ENCODE data around the gene DNAJC30. TPM values are rescaled to one million over a fixed set of nuclear protein-coding genes. Genes with fewer than 3 reads are reported as not detected.

DNAJC30 gene
- total and polyA plus RNA-seq, 2 donors (not counting 1 experiment from before 2014, with no cell fraction given): 3.8 to 7.3 TPM

- Histone ChIP-seq H3K79me2 (ENCODE audit: control insufficient read depth, insufficient read depth, low read length) (no peaks in the 10 kb centered on the region), H4K20me1 (ENCODE audit: control insufficient read depth, extremely low read depth, insufficient read depth, low read length) (no peaks in the 10 kb centered on the region), H2AFZ (ENCODE audit: low read length) (no peak overlapping the region), H3K27me3 (ENCODE audit: control insufficient read depth, insufficient read depth, low read length) (peaks cover 19% of the 10 kb centered on the region), H3K9ac (ENCODE audit: insufficient read depth, low read length) (no peak overlapping the region), H3K4me3 (replicated peaks in 1 of 4; ENCODE audit: control extremely low read depth in 1 of 4, insufficient read depth in 1 of 4, low read depth in 3 of 4, low read length in 4 of 4) (no peak overlapping the region), H3K27ac (ENCODE audit: insufficient read depth, low read length) (no peak overlapping the region), H3K9me3 (ENCODE audit: control insufficient read depth, insufficient read depth, low read depth, low read length) (no peaks in the 10 kb centered on the region), H3K4me2 (ENCODE audit: extremely low read depth, insufficient read depth, low read length) (no peak overlapping the region), H3K36me3 (ENCODE audit: control insufficient read depth, insufficient read depth, low read length) (no peaks in the 10 kb centered on the region), H3K4me1 (ENCODE audit: control insufficient read depth, extremely low read depth, insufficient read depth, low read length) (no peaks in the 10 kb centered on the region)
- TF ChIP-seq CTCF (conservative IDR thresholded peaks at IDR 0.05 in 1 of 2, IDR thresholded peaks at IDR 0.05 in 1 of 2; ENCODE audit: low read depth in 1 of 2, low read length in 2 of 2) (no peak), EZH2 (IDR thresholded peaks at IDR 0.05; ENCODE audit: low read length, missing control alignments) (no peak)
- DNase-seq (ENCODE audit: low read depth in 2 of 2): no peak
Measured at GRCh38 chr7:73631558-73631957, 51.7 kb downstream of the DNAJC30 start.

Other genes starting within 250 kb of the DNAJC30 start
- gene FZD9, start 249.7 kb downstream of the DNAJC30 start, total RNA-seq: 0.50 and 1.0 TPM in 2 replicates
- gene FZD9, start 249.7 kb downstream of the DNAJC30 start, polyA plus RNA-seq: 0.10 and 0.21 TPM in 2 replicates
- 60.1 and 68.9 TPM in 2 replicates for gene BAZ1B, start 161.2 kb downstream of the DNAJC30 start, total RNA-seq
- 30.5 and 41.5 TPM in 2 replicates for gene BAZ1B, start 161.2 kb downstream of the DNAJC30 start, polyA plus RNA-seq
- gene BCL7B, start 125.8 kb downstream of the DNAJC30 start, total RNA-seq: 20.0 and 26.9 TPM in 2 replicates
- 53.9 and 63.2 TPM in 2 replicates for gene BCL7B, start 125.8 kb downstream of the DNAJC30 start, polyA plus RNA-seq
- 58.6 and 83.2 TPM in 2 replicates for gene TBL2, start 104.9 kb downstream of the DNAJC30 start, total RNA-seq
- 40.1 and 45.4 TPM in 2 replicates for gene TBL2, start 104.9 kb downstream of the DNAJC30 start, polyA plus RNA-seq
- gene MLXIPL, start 58.9 kb downstream of the DNAJC30 start, total RNA-seq: 0.51 TPM in 1 of 2 replicates, not detected in the other
- gene MLXIPL, start 58.9 kb downstream of the DNAJC30 start, polyA plus RNA-seq: not detected in 2 replicates
- 6.2 and 6.8 TPM in 2 replicates for gene VPS37D, start 15.6 kb downstream of the DNAJC30 start, total RNA-seq
- gene VPS37D, start 15.6 kb downstream of the DNAJC30 start, polyA plus RNA-seq: 0.63 and 0.87 TPM in 2 replicates
- 30.8 and 31.9 TPM in 2 replicates for gene BUD23, start 144 bp upstream of the DNAJC30 start, total RNA-seq
- 60.1 and 78.4 TPM in 2 replicates for gene BUD23, start 144 bp upstream of the DNAJC30 start, polyA plus RNA-seq
- 4.6 and 8.1 TPM in 2 replicates for gene STX1A, start 36.2 kb upstream of the DNAJC30 start, total RNA-seq
- 7.8 and 17.2 TPM in 2 replicates for gene STX1A, start 36.2 kb upstream of the DNAJC30 start, polyA plus RNA-seq
- gene ABHD11, start 55.3 kb upstream of the DNAJC30 start, total RNA-seq: 7.1 and 8.0 TPM in 2 replicates
- gene ABHD11, start 55.3 kb upstream of the DNAJC30 start, polyA plus RNA-seq: 6.5 and 16.3 TPM in 2 replicates
- not detected in 2 replicates for gene CLDN3, start 86.8 kb upstream of the DNAJC30 start, total RNA-seq
- 0.05 TPM in 1 of 2 replicates, not detected in the other for gene CLDN3, start 86.8 kb upstream of the DNAJC30 start, polyA plus RNA-seq
- under 0.01 and 0.26 TPM in 2 replicates for gene CLDN4, start 147.5 kb upstream of the DNAJC30 start, total RNA-seq
- gene CLDN4, start 147.5 kb upstream of the DNAJC30 start, polyA plus RNA-seq: 0.51 and 0.73 TPM in 2 replicates
- gene METTL27, start 159.1 kb upstream of the DNAJC30 start, total RNA-seq: 4.9 and 15.7 TPM in 2 replicates
- 0.96 and 2.1 TPM in 2 replicates for gene METTL27, start 159.1 kb upstream of the DNAJC30 start, polyA plus RNA-seq
- gene TMEM270, start 177.7 kb upstream of the DNAJC30 start, total RNA-seq: not detected in 2 replicates
- gene TMEM270, start 177.7 kb upstream of the DNAJC30 start, polyA plus RNA-seq: not detected in 2 replicates